Fibroblast of skin of right biceps (primary cell): Measurements from ENCODE around the gene CCS.
"Not testable (repeated sequence)": the region's sequence is repeated elsewhere in the genome, so short reads cannot be mapped to it uniquely, and the experiment has no call there.

Experiments
- DNase-seq: peaks from one replicate; pipeline ENCODE4 v3.0.0-alpha.2; 2013

Gene CCS

GRCh38 chr11:66593303-66593635 is 284 bp downstream of the CCS start:
- DNase-seq, result no peak

- DNase-seq, result no peak
Observed at GRCh38 chr11:66593650-66594049, 665 bp downstream of the CCS start.

GRCh38 chr11:66595245-66595904 is 2.4 kb downstream of the CCS start:
- DNase-seq, result no peak

- DNase-seq, result no peak
Observed at GRCh38 chr11:66598993-66599392, 6.0 kb downstream of the CCS start.

- DNase-seq, result no peak
Observed at GRCh38 chr11:66600219-66600618, 7.2 kb downstream of the CCS start.

- no peak for DNase-seq
Observed at GRCh38 chr11:66600631-66601233, 7.7 kb downstream of the CCS start.

GRCh38 chr11:66603072-66603471 is 10.1 kb downstream of the CCS start:
- no peak for DNase-seq

GRCh38 chr11:66604155-66604554 is 11.2 kb downstream of the CCS start:
- DNase-seq, result no peak

- DNase-seq, result not testable (repeated sequence)
Observed at GRCh38 chr11:66606608-66607007, 13.6 kb downstream of the CCS start.

- DNase-seq, result peak; percentile 56
Observed at GRCh38 chr11:66607126-66607834, 14.3 kb downstream of the CCS start.

- DNase-seq, result no peak
Observed at GRCh38 chr11:66609721-66610617, 17.0 kb downstream of the CCS start.

GRCh38 chr11:66612458-66612857 is 19.5 kb downstream of the CCS start:
- DNase-seq, result no peak

- no peak for DNase-seq
Observed at GRCh38 chr11:66614073-66614472, 21.1 kb downstream of the CCS start.

GRCh38 chr11:66616379-66617154 is 23.6 kb downstream of the CCS start, which contains the start of gene RBM14:
TSS of gene RBM14 (plus strand) at chr11:66616630. CDS start at chr11:66616721, 91 bp downstream.
- DNase-seq, result peak; percentile 100

- DNase-seq, result no peak
Observed at GRCh38 chr11:66617155-66617834, 24.3 kb downstream of the CCS start.

GRCh38 chr11:66619080-66619554 is 26.1 kb downstream of the CCS start:
- DNase-seq, result peak; percentile 28

- no peak for DNase-seq
Observed at GRCh38 chr11:66624450-66624849, 31.5 kb downstream of the CCS start.

GRCh38 chr11:66625041-66625751 is 32.2 kb downstream of the CCS start:
- no peak for DNase-seq

- no peak for DNase-seq
Observed at GRCh38 chr11:66625752-66626149, 32.8 kb downstream of the CCS start.

- no peak for DNase-seq
Observed at GRCh38 chr11:66626382-66626781, 33.4 kb downstream of the CCS start.

- DNase-seq, result no peak
Observed at GRCh38 chr11:66626926-66627325, 33.9 kb downstream of the CCS start.
